Breast epithelium (tissue), 3 donors: ENCODE data around the gene CEACAM16.

Source experiments
- POLR2A ChIP-seq: fragments of 450-650 bp; IDR thresholded peaks from one replicate; pipeline ENCODE4 v1.6.1; 2016; ENCODE audit warnings: antibody characterized with exemption, mild to moderate bottlenecking, moderate library complexity
- TF ChIP-seq, protein P1 (sequence below), 3 donors: fragments of 450-650 bp; IDR thresholded peaks; one replicate each; pipeline ENCODE4 v1.5.1; 2016 to 2017; ENCODE audit warnings: antibody characterized with exemption in 3 of 3, mild to moderate bottlenecking in 3 of 3, moderate library complexity in 3 of 3

GRCh38 chr19:44740351-44740824, 41.4 kb downstream of the CEACAM16 start:
- TF ChIP-seq, protein P1, sequence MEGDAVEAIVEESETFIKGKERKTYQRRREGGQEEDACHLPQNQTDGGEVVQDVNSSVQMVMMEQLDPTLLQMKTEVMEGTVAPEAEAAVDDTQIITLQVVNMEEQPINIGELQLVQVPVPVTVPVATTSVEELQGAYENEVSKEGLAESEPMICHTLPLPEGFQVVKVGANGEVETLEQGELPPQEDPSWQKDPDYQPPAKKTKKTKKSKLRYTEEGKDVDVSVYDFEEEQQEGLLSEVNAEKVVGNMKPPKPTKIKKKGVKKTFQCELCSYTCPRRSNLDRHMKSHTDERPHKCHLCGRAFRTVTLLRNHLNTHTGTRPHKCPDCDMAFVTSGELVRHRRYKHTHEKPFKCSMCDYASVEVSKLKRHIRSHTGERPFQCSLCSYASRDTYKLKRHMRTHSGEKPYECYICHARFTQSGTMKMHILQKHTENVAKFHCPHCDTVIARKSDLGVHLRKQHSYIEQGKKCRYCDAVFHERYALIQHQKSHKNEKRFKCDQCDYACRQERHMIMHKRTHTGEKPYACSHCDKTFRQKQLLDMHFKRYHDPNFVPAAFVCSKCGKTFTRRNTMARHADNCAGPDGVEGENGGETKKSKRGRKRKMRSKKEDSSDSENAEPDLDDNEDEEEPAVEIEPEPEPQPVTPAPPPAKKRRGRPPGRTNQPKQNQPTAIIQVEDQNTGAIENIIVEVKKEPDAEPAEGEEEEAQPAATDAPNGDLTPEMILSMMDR (IDR thresholded peaks at IDR 0.05): no peak
- no peak for TF ChIP-seq POLR2A
